ENCODE data around the gene TNIK. TPM values are rescaled to one million over a fixed set of nuclear protein-coding genes. Genes with fewer than 3 reads are reported as not detected.

Gene TNIK
- total and polyA plus RNA-seq, 8 donors: 2.1 to 40.2 (median 10.1) TPM

DNA sequence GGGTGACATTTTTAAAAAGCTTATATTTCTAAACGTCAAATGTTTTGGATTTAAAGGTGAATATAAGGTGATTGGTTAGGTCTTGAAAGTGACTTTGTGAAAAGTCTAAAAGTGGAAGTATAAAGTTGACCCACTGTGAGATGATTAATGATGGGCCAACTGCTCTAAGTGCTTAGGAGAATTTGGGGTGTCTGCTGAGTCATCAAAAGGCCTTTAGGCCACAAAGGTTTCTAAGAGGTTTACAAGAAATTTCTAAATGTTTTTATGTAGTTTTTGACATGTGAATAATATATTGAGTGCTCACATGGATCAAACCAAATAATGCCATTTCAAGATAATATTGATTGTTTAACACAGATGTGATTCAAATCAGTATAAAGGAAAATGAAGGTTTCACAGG lies 394.5 kb downstream of the TNIK start:
- DNase-seq: no peak
- intact Hi-C loops (cut with DNase I; ENCODE audit: low total_unique reads): no loop called here
- no peaks in the 10 kb centered on the region for H3K9me3 ChIP-seq
- 83 to 96% (median 95%) methylated on average over 1 of the region's 1 CpG for WGBS, 5 donors
- H3K27ac ChIP-seq: no peak overlapping the region
- H3K27me3 ChIP-seq: no peaks in the 10 kb centered on the region
- H3K36me3 ChIP-seq: peaks cover 0 to 54% (median 39%) of the 10 kb centered on the region in 4 donors
- no peak for TF ChIP-seq EP300 (IDR thresholded peaks at IDR 0.05)
- no peak overlapping the region for H3K4me3 ChIP-seq
- H3K4me1 ChIP-seq: no peaks in the 10 kb centered on the region

- WGBS, 5 donors: 60 to 77% (median 67%) methylated on average over 2 of the region's 2 CpGs
Observed at GRCh38 chr3:171064461-171064860, 395.7 kb downstream of the TNIK start.

GRCh38 chr3:171061749-171062148 lies 398.5 kb downstream of the TNIK start:
- WGBS, 5 donors: 95 to 100% (median 97%) methylated on average over 1 of the region's 1 CpG
- no peaks in the 10 kb centered on the region for H3K27me3 ChIP-seq
- intact Hi-C loops (cut with DNase I; ENCODE audit: low total_unique reads): no loop called here
- no peak for DNase-seq
- no peak overlapping the region for H3K27ac ChIP-seq
- peaks cover 0 to 16% (median 0%) of the 10 kb centered on the region in 4 donors for H3K4me1 ChIP-seq
- no peaks in the 10 kb centered on the region for H3K9me3 ChIP-seq
- no peak overlapping the region for H3K4me3 ChIP-seq
- TF ChIP-seq POLR2AphosphoS5 (IDR thresholded peaks at IDR 0.05) (no peak), EP300 (IDR thresholded peaks at IDR 0.05) (no peak), POLR2A (IDR thresholded peaks at IDR 0.05) (no peak)
- TF ChIP-seq, protein P1, sequence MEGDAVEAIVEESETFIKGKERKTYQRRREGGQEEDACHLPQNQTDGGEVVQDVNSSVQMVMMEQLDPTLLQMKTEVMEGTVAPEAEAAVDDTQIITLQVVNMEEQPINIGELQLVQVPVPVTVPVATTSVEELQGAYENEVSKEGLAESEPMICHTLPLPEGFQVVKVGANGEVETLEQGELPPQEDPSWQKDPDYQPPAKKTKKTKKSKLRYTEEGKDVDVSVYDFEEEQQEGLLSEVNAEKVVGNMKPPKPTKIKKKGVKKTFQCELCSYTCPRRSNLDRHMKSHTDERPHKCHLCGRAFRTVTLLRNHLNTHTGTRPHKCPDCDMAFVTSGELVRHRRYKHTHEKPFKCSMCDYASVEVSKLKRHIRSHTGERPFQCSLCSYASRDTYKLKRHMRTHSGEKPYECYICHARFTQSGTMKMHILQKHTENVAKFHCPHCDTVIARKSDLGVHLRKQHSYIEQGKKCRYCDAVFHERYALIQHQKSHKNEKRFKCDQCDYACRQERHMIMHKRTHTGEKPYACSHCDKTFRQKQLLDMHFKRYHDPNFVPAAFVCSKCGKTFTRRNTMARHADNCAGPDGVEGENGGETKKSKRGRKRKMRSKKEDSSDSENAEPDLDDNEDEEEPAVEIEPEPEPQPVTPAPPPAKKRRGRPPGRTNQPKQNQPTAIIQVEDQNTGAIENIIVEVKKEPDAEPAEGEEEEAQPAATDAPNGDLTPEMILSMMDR (IDR thresholded peaks at IDR 0.05): no peak
- peaks cover 0 to 31% (median 17%) of the 10 kb centered on the region in 4 donors for H3K36me3 ChIP-seq

More at GRCh38 chr3:171064461-171064860, 395.7 kb downstream of the TNIK start:
- TF ChIP-seq, protein P1 (IDR thresholded peaks at IDR 0.05): no peak
- DNase-seq: no peak
- H3K36me3 ChIP-seq: peaks cover 0 to 50% (median 31%) of the 10 kb centered on the region in 4 donors
- intact Hi-C loops (cut with DNase I; ENCODE audit: low total_unique reads): no loop called here
- H3K9me3 ChIP-seq: no peaks in the 10 kb centered on the region
- no peak overlapping the region for H3K27ac ChIP-seq
- H3K27me3 ChIP-seq: no peaks in the 10 kb centered on the region
- H3K4me3 ChIP-seq: no peak overlapping the region
- H3K4me1 ChIP-seq: peaks cover 0 to 2% (median 0%) of the 10 kb centered on the region in 4 donors

- intact Hi-C loops (cut with DNase I; ENCODE audit: low total_unique reads): no loop called here
- no peaks in the 10 kb centered on the region for H3K27me3 ChIP-seq
- DNase-seq: no peak
- peaks cover 0 to 28% (median 3%) of the 10 kb centered on the region in 4 donors for H3K4me1 ChIP-seq
- no peaks in the 10 kb centered on the region for H3K9me3 ChIP-seq
- no peak for TF ChIP-seq EP300 (IDR thresholded peaks at IDR 0.05)
- no peak for TF ChIP-seq POLR2AphosphoS5 (IDR thresholded peaks at IDR 0.05)
- TF ChIP-seq POLR2A (IDR thresholded peaks at IDR 0.05): no peak
- TF ChIP-seq, protein P1 (IDR thresholded peaks at IDR 0.05): no peak
- peaks cover 0 to 16% (median 13%) of the 10 kb centered on the region in 4 donors for H3K36me3 ChIP-seq
- H3K4me3 ChIP-seq: no peak overlapping the region
- 77 to 87% (median 81%) methylated on average over 3 of the region's 3 CpGs for WGBS, 5 donors
- no peak overlapping the region for H3K27ac ChIP-seq
Observed at GRCh38 chr3:171059978-171060377, 400.2 kb downstream of the TNIK start.

GRCh38 chr3:171058873-171059603 lies 401.2 kb downstream of the TNIK start:
- no peak for DNase-seq
- peaks cover 0 to 29% (median 3%) of the 10 kb centered on the region in 4 donors for H3K4me1 ChIP-seq
- peaks cover 0 to 12% (median 6%) of the 10 kb centered on the region in 4 donors for H3K36me3 ChIP-seq
- intact Hi-C loops (cut with DNase I; ENCODE audit: low total_unique reads): no loop called here
- no peak overlapping the region for H3K27ac ChIP-seq
- H3K4me3 ChIP-seq: no peak overlapping the region
- no peaks in the 10 kb centered on the region for H3K9me3 ChIP-seq
- no peaks in the 10 kb centered on the region for H3K27me3 ChIP-seq
- no peak for TF ChIP-seq POLR2AphosphoS5 (IDR thresholded peaks at IDR 0.05)
- TF ChIP-seq POLR2A (IDR thresholded peaks at IDR 0.05): no peak
- TF ChIP-seq, protein P1 (IDR thresholded peaks at IDR 0.05): no peak
- TF ChIP-seq EP300 (IDR thresholded peaks at IDR 0.05): no peak

Measured in stomach (tissue), 9 donors.